Measurements from ENCODE around the gene GRIN2C. TPM values are rescaled to one million over a fixed set of nuclear protein-coding genes. Genes with fewer than 3 reads are reported as not detected.
A peak's percentile ranks its signal among the peaks of the same experiment; 100 is the strongest.

Gene GRIN2C
- polyA plus RNA-seq, 5 donors, result 0.15 to 0.38 (median 0.21) TPM

GRCh38 chr17:74864866-74865395 is 5.2 kb upstream of the GRIN2C start:
- peak in 1 of 2 donors; percentile 56 for DNase-seq

- DNase-seq, result no peak
Observed at GRCh38 chr17:74864297-74864865, 4.7 kb upstream of the GRIN2C start.

DNA sequence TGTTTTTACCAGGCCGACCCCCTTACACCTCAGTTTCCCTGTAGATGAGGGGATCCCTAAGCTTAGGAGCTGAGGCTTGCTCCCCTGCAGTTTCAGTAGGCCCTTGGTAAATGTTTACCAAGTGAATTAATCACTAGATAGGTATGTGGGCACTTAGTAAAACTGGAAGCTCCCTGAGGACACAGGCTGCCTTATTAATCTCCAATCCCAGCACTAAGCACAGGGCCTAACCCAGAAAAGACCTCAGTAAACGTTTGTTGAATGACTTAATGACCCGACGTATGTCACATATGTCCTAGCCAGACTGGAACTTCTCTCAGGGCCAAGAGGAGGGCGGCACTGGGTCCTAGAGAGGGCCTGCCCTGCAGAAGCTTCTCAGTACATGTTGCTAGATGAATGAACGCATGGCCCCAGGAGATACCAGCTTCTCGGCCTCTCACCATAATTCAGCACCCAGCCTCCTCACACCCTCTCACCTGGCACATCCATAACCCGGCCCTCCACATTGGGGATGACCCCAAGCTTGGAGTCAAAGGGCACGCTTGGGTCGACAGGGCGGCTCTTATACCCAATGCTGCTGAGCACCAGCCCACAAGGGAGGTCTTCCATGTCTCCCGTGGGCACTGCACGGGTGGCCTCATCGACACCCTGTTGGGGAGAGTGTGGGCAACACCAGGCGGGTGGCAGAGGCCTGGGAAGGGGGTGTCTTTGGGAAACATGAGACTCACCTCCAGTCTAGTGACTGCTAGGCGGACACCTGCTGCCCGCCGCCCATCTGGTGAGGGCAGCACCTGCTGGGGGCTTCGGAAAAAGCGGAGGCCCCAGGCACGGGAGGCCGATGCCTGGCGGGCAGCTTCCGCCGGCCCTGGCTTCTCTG is 4.0 kb upstream of the GRIN2C start:
- DNase-seq, result no peak

GRCh38 chr17:74862919-74863318 is 3.2 kb upstream of the GRIN2C start:
- DNase-seq, result no peak

DNA sequence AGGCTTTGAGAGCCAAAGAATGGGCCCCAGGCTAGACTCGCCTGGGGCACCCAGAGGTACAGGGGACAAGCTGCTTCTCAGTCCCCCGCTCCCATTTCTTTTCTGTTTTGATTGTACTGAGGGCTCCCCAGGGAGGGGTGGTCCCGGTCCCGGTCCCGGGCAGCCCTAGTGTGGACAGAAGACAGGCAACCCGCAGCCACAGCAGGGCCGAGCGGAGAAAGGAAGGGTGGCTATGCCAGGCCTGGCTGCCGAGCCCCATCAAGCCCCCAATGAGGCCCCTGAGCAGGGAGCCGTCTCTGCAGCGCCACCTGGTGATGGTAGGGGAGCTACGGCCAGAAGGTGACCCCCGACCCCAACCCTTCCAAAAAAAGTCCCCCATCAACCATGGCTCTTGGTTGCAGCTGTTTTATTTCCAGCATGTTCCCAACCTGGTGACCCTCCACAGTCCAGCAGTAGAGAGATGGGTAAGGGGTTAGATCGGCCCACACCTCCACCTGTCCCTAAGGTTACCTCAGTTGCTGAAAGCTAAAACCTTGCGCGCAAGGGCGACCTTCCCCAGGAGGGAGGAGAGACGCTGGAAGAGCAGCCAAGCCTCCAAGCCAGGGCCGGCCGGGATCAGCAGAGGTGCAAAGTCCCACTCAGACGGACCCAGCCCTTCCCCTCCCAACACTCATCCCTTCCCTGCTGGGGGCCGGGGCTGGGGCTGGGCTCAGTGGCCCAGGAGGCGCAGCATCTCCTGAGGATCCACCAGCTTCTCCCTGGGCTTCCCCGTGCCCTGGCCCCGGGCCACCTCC is 2.6 kb upstream of the GRIN2C start:
- DNase-seq, result no peak

GRCh38 chr17:74861662-74862107 is 2.0 kb upstream of the GRIN2C start:
- no peak for DNase-seq

DNA sequence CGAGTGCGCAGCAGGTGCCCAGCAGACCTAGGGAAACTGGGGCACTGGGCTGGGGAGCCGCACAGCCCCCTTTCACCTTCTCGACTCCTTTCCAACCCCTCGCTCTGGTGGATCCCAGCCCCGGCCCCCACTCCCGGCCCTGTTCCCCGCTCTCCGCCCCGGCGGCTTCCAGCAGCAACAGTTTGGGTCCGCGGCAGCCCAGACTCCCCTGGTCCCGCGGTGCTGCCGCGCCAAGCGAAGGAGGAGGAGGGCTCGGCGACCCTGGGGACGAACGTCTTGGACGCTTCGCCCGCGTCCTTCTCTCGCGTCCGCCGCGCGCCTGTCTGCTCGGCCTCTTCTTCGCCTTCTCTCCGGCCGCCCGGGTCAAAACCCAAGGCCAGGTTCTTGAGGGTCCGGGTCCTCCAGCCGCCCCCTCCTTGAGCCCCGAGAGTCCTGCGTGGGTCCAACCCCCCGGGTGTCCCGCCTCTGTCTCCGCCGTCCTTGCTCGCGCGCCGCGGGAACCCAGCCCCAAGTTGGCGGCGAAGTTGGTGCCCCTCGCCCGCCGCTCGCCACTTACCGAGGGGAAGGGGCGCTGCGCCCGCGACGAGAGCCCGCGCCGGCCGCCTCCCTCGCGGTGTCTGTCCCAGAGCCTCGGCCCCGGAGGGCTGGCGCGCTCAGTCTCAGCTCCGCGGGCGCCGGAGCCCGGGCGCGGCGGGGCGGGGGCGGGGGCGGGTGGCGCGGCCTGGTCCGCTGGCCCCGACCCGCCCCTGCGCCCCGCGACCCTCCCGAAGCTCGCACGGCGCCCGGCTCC is 1.4 kb upstream of the GRIN2C start:
- no peak for DNase-seq

DNA sequence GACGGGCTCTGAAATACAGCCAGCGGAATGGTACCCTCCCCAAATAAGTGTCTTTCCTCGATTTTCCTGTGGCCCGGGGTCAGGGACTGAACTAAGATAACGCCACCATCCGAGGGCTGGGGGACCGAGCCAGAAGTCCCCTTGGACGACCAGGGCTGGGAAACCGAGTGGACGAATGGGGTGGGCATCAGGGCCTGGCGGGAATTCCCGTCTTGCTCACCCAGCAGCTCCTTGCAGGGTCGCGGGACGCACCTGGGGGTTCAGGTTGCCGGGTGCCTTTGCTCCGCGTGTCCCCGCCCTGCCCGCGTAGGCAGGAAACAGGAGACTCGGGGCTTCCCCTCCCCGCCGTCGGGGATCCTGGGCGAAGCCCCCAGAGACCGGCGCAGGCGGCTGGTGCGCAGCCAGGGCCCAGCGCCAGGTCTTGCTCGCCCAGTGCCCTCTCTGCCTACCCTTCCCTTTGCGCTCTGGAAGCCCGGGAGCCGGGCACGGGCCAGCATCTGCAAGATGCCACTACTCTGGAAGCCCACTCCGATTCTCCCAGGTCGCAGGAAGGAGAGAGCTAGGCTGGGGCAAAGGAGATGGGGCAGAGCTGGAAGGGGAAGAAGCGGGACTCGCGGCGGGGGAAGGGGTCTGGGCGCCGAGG is 665 bp upstream of the GRIN2C start:
- DNase-seq, result no peak

- DNase-seq, result no peak
Observed at GRCh38 chr17:74858672-74859458, 820 bp downstream of the GRIN2C start.

DNA sequence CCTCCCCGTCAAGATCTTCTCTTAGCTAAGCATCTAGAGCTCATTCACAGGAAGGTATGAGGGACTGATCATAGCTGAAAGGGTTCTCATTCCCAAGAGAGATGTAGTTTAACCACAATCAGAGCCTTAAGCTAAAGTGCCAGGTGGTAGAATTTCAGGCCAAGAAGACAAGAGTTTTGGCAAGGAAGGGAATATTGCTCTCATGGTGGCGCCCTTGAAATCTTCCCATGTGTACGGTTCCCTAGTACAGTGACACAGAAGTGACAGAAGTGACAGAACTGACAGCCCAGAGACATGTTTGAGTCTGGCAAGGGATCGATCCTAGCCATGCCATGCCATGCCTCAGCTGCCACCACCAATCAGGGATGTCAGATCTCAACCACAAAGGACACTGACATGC is 2.5 kb downstream of the GRIN2C start:
- no peak for DNase-seq

GRCh38 chr17:74856112-74856511 is 3.6 kb downstream of the GRIN2C start:
- DNase-seq, result no peak

DNA sequence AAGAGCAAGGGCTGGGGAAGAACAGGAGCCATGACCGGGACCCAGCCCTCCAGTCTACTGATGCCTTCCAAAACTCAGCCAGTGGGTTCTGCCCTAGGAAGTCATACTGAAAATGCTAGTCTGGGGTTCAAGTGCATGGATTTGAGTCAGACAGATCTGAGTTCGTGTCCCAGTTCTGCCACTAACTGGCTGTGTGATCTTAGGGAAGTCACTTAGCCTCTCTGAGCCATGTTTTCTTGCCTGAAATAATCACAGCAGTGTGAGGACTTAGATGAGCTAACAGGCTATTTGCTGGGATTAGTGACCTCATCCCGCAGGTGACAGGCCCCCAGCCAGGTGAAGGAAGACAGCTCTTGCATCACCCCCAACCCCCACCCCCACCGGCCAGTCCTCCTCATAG is 4.4 kb downstream of the GRIN2C start:
- DNase-seq, result no peak

DNA sequence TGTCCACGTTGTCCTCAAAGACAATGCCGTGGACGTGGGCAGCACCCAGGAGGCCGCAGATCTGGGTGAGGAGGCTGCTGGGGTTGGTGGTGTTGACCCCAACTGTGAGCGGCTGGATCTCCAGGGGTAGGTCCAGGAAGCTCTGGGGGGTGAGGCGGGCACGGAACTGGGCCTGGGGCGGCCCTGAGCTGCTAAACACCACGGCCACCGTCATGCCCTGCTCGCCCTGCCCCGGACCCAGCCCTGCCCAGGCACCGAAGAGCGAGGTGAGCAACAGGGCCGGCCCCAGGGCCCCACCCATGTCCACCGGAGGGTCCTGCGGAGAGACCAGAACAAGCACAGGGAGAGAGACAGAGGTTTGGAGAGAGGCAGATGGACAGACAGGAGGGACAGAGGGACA is 4.9 kb downstream of the GRIN2C start:
- DNase-seq, result no peak

GRCh38 chr17:74853669-74854068 is 6.0 kb downstream of the GRIN2C start:
- DNase-seq, result no peak

GRCh38 chr17:74853048-74853397 is 6.7 kb downstream of the GRIN2C start:
- no peak for DNase-seq

- no peak for DNase-seq
Observed at GRCh38 chr17:74852237-74853047, 7.2 kb downstream of the GRIN2C start.

GRCh38 chr17:74851612-74852236 is 8.0 kb downstream of the GRIN2C start:
- DNase-seq, result no peak

- no peak for DNase-seq
Observed at GRCh38 chr17:74850914-74851313, 8.8 kb downstream of the GRIN2C start.

GRCh38 chr17:74850310-74850709 is 9.4 kb downstream of the GRIN2C start:
- no peak for DNase-seq
